KOPT-K1 (cell line): Measurements from ENCODE around the gene XXYLT1.

Experiments
- H3K27ac ChIP-seq: fragments of 200-600 bp; sonication (generic); 2 replicates; pipeline ENCODE4 v1.5.1; 2016; ENCODE audit warnings: antibody characterized with exemption, mild to moderate bottlenecking, low read depth, low read length; ENCODE audit not compliant: poor library complexity, severe bottlenecking
- H3K36me3 ChIP-seq: fragments of 200-600 bp; sonication (generic); 2 replicates; pipeline ENCODE4 v1.5.1; 2017; ENCODE audit warnings: antibody characterized with exemption, mild to moderate bottlenecking, low read length, moderate library complexity; ENCODE audit not compliant: insufficient read depth
- H3K9me3 ChIP-seq: fragments of 200-600 bp; sonication (generic); 2 replicates; pipeline ENCODE4 v1.5.1; 2017; ENCODE audit warnings: antibody characterized with exemption, low read length, mild to moderate bottlenecking; ENCODE audit not compliant: insufficient read depth, poor library complexity, severe bottlenecking

Gene XXYLT1

GRCh38 chr3:195148549-195148948 is 122.4 kb downstream of the XXYLT1 start:
- H3K9me3 ChIP-seq = no peaks in the 10 kb centered on the region
- no peaks in the 10 kb centered on the region for H3K36me3 ChIP-seq
- no peak overlapping the region for H3K27ac ChIP-seq

- Histone ChIP-seq H3K9me3 (no peaks in the 10 kb centered on the region), H3K36me3 (no peaks in the 10 kb centered on the region), H3K27ac (no peak overlapping the region)
These were observed 123.3 kb downstream of the XXYLT1 start for GRCh38 chr3:195147649-195148080.

GRCh38 chr3:195146131-195146530 is 124.8 kb downstream of the XXYLT1 start:
- Histone ChIP-seq H3K9me3 (peaks cover 9% of the 10 kb centered on the region), H3K27ac (no peak overlapping the region), H3K36me3 (0 out of 2 replicates have a peak, but pooled peaks cover 12% of the 10 kb centered on the region)

GRCh38 chr3:195145579-195145978 is 125.4 kb downstream of the XXYLT1 start:
- H3K36me3 ChIP-seq = 0 out of 2 replicates have a peak, but pooled peaks cover 17% of the 10 kb centered on the region
- H3K9me3 ChIP-seq = peaks cover 14% of the 10 kb centered on the region
- no peak overlapping the region for H3K27ac ChIP-seq

- Histone ChIP-seq H3K36me3 (0 out of 2 replicates have a peak, but pooled peaks cover 18% of the 10 kb centered on the region), H3K27ac (no peak overlapping the region), H3K9me3 (peaks cover 20% of the 10 kb centered on the region)
These were observed 127.7 kb downstream of the XXYLT1 start for GRCh38 chr3:195143221-195143620.

- H3K36me3 ChIP-seq = 0 out of 2 replicates have a peak, but pooled peaks cover 18% of the 10 kb centered on the region
- H3K9me3 ChIP-seq = peaks cover 20% of the 10 kb centered on the region
- no peak overlapping the region for H3K27ac ChIP-seq
These were observed 128.4 kb downstream of the XXYLT1 start for GRCh38 chr3:195142519-195142918.

- Histone ChIP-seq H3K27ac (no peak overlapping the region), H3K36me3 (0 out of 2 replicates have a peak, but pooled peaks cover 18% of the 10 kb centered on the region), H3K9me3 (peaks cover 20% of the 10 kb centered on the region)
These were observed 129.9 kb downstream of the XXYLT1 start for GRCh38 chr3:195140816-195141793.

GRCh38 chr3:195140410-195140809 is 130.5 kb downstream of the XXYLT1 start:
- Histone ChIP-seq H3K36me3 (0 out of 2 replicates have a peak, but pooled peaks cover 18% of the 10 kb centered on the region), H3K27ac (no peak overlapping the region), H3K9me3 (peaks cover 20% of the 10 kb centered on the region)

- H3K9me3 ChIP-seq = peaks cover 20% of the 10 kb centered on the region
- no peak overlapping the region for H3K27ac ChIP-seq
- 0 out of 2 replicates have a peak, but pooled peaks cover 18% of the 10 kb centered on the region for H3K36me3 ChIP-seq
These were observed 131.1 kb downstream of the XXYLT1 start for GRCh38 chr3:195139876-195140240.

GRCh38 chr3:195139091-195139875 is 131.7 kb downstream of the XXYLT1 start:
- Histone ChIP-seq H3K9me3 (peaks cover 20% of the 10 kb centered on the region), H3K27ac (no peak overlapping the region), H3K36me3 (0 out of 2 replicates have a peak, but pooled peaks cover 18% of the 10 kb centered on the region)

- Histone ChIP-seq H3K27ac (no peak overlapping the region), H3K9me3 (peaks cover 20% of the 10 kb centered on the region), H3K36me3 (0 out of 2 replicates have a peak, but pooled peaks cover 18% of the 10 kb centered on the region)
These were observed 133.0 kb downstream of the XXYLT1 start for GRCh38 chr3:195137638-195138588.

GRCh38 chr3:195135917-195136316 is 135.0 kb downstream of the XXYLT1 start:
- no peak overlapping the region for H3K27ac ChIP-seq
- peaks cover 9% of the 10 kb centered on the region for H3K9me3 ChIP-seq
- 0 out of 2 replicates have a peak, but pooled peaks cover 4% of the 10 kb centered on the region for H3K36me3 ChIP-seq

GRCh38 chr3:195134431-195134830 is 136.5 kb downstream of the XXYLT1 start:
- Histone ChIP-seq H3K27ac (no peak overlapping the region), H3K9me3 (no peaks in the 10 kb centered on the region), H3K36me3 (no peaks in the 10 kb centered on the region)

- Histone ChIP-seq H3K27ac (no peak overlapping the region), H3K9me3 (no peaks in the 10 kb centered on the region), H3K36me3 (no peaks in the 10 kb centered on the region)
These were observed 137.5 kb downstream of the XXYLT1 start for GRCh38 chr3:195133462-195133861.
